Measurements from ENCODE around the gene SMCO2.
A peak's percentile ranks its signal among the peaks of the same experiment; 100 is the strongest.

SMCO2 gene

GRCh38 chr12:27428466-27428865, 18.1 kb upstream of the SMCO2 start:
- TF ChIP-seq Cebpa-rat (IDR thresholded peaks at IDR 0.05) = no peak
- Histone ChIP-seq H3K4me3 (no peak overlapping the region), H4K20me1 (no peaks in the 10 kb centered on the region), H3K4me2 (no peak overlapping the region), H3K27ac (no peak overlapping the region), H3K36me3 (no peaks in the 10 kb centered on the region), H3K4me1 (peaks cover 35% of the 10 kb centered on the region), H3K9me3 (peaks cover 25% of the 10 kb centered on the region), H3K9ac (no peak overlapping the region), H3K27me3 (no peaks in the 10 kb centered on the region)

- Histone ChIP-seq H3K9ac (no peak overlapping the region), H3K27me3 (no peaks in the 10 kb centered on the region), H3K4me2 (no peak overlapping the region), H3K4me3 (no peak overlapping the region), H3K9me3 (peaks cover 25% of the 10 kb centered on the region), H4K20me1 (no peaks in the 10 kb centered on the region), H3K36me3 (no peaks in the 10 kb centered on the region), H3K4me1 (peaks cover 27% of the 10 kb centered on the region), H3K27ac (no peak overlapping the region)
- TF ChIP-seq Cebpa-rat (IDR thresholded peaks at IDR 0.05) = no peak
Observed at GRCh38 chr12:27429606-27430005, 16.9 kb upstream of the SMCO2 start.

GRCh38 chr12:27431185-27431584, 15.4 kb upstream of the SMCO2 start:
- no peak overlapping the region for H3K4me3 ChIP-seq
- no peak for TF ChIP-seq Cebpa-rat (IDR thresholded peaks at IDR 0.05)
- no peaks in the 10 kb centered on the region for H3K36me3 ChIP-seq
- H3K9me3 ChIP-seq = peaks cover 25% of the 10 kb centered on the region
- no peak overlapping the region for H3K27ac ChIP-seq
- H3K4me1 ChIP-seq = peaks cover 27% of the 10 kb centered on the region
- H3K9ac ChIP-seq = no peak overlapping the region
- no peak overlapping the region for H3K4me2 ChIP-seq
- no peaks in the 10 kb centered on the region for H3K27me3 ChIP-seq
- no peaks in the 10 kb centered on the region for H4K20me1 ChIP-seq

- Histone ChIP-seq H3K4me1 (peaks cover 58% of the 10 kb centered on the region), H3K27ac (no peak overlapping the region), H3K9ac (0 out of 2 replicates have a peak overlapping the region, but pooled peaks have one; percentile 16), H3K4me2 (peak overlapping the region; percentile 52), H3K36me3 (no peaks in the 10 kb centered on the region), H4K20me1 (no peaks in the 10 kb centered on the region), H3K9me3 (peaks cover 29% of the 10 kb centered on the region), H3K4me3 (no peak overlapping the region), H3K27me3 (no peaks in the 10 kb centered on the region)
- TF ChIP-seq Cebpa-rat (IDR thresholded peaks at IDR 0.05) = no peak
Observed at GRCh38 chr12:27434673-27435565, 11.6 kb upstream of the SMCO2 start.

- H3K36me3 ChIP-seq = no peaks in the 10 kb centered on the region
- H3K27me3 ChIP-seq = no peaks in the 10 kb centered on the region
- H3K9me3 ChIP-seq = peaks cover 25% of the 10 kb centered on the region
- H3K4me1 ChIP-seq = peaks cover 62% of the 10 kb centered on the region
- no peak overlapping the region for H3K4me2 ChIP-seq
- H4K20me1 ChIP-seq = no peaks in the 10 kb centered on the region
- no peak overlapping the region for H3K4me3 ChIP-seq
- TF ChIP-seq Cebpa-rat (IDR thresholded peaks at IDR 0.05) = no peak
- no peak overlapping the region for H3K27ac ChIP-seq
- no peak overlapping the region for H3K9ac ChIP-seq
Observed at GRCh38 chr12:27436029-27436428, 10.5 kb upstream of the SMCO2 start.

GRCh38 chr12:27436768-27437167, 9.8 kb upstream of the SMCO2 start:
- no peak overlapping the region for H3K27ac ChIP-seq
- H3K4me3 ChIP-seq = no peak overlapping the region
- H4K20me1 ChIP-seq = no peaks in the 10 kb centered on the region
- peaks cover 19% of the 10 kb centered on the region for H3K9me3 ChIP-seq
- TF ChIP-seq Cebpa-rat (IDR thresholded peaks at IDR 0.05) = no peak
- H3K27me3 ChIP-seq = no peaks in the 10 kb centered on the region
- H3K4me2 ChIP-seq = no peak overlapping the region
- H3K4me1 ChIP-seq = peaks cover 59% of the 10 kb centered on the region
- H3K9ac ChIP-seq = no peak overlapping the region
- no peaks in the 10 kb centered on the region for H3K36me3 ChIP-seq

GRCh38 chr12:27437839-27438238, 8.7 kb upstream of the SMCO2 start:
- Histone ChIP-seq H3K27ac (no peak overlapping the region), H3K27me3 (no peaks in the 10 kb centered on the region), H3K9ac (no peak overlapping the region), H3K4me3 (no peak overlapping the region), H3K9me3 (peaks cover 17% of the 10 kb centered on the region), H3K36me3 (no peaks in the 10 kb centered on the region), H4K20me1 (no peaks in the 10 kb centered on the region), H3K4me1 (peaks cover 59% of the 10 kb centered on the region), H3K4me2 (peak overlapping the region; percentile 47)
- no peak for TF ChIP-seq Cebpa-rat (IDR thresholded peaks at IDR 0.05)

GRCh38 chr12:27447761-27448160, 1.2 kb downstream of the SMCO2 start:
- TF ChIP-seq Cebpa-rat (IDR thresholded peaks at IDR 0.05) = no peak

GRCh38 chr12:27449026-27449425, 2.5 kb downstream of the SMCO2 start:
- H3K4me2 ChIP-seq = no peak overlapping the region
- no peaks in the 10 kb centered on the region for H4K20me1 ChIP-seq
- H3K9me3 ChIP-seq = peaks cover 19% of the 10 kb centered on the region
- no peaks in the 10 kb centered on the region for H3K27me3 ChIP-seq
- TF ChIP-seq Cebpa-rat (IDR thresholded peaks at IDR 0.05) = no peak
- no peak overlapping the region for H3K9ac ChIP-seq
- H3K4me3 ChIP-seq = no peak overlapping the region
- no peak overlapping the region for H3K27ac ChIP-seq
- H3K36me3 ChIP-seq = no peaks in the 10 kb centered on the region
- peaks cover 26% of the 10 kb centered on the region for H3K4me1 ChIP-seq

More at GRCh38 chr12:27447761-27448160, 1.2 kb downstream of the SMCO2 start:
- H3K4me1 ChIP-seq = peaks cover 26% of the 10 kb centered on the region
- H3K4me2 ChIP-seq = 0 out of 2 replicates have a peak overlapping the region, but pooled peaks have one; percentile 6
- no peak overlapping the region for H3K9ac ChIP-seq
- H3K4me3 ChIP-seq = no peak overlapping the region
- H3K27me3 ChIP-seq = no peaks in the 10 kb centered on the region
- H4K20me1 ChIP-seq = no peaks in the 10 kb centered on the region
- H3K27ac ChIP-seq = no peak overlapping the region
- H3K9me3 ChIP-seq = peaks cover 21% of the 10 kb centered on the region
- H3K36me3 ChIP-seq = no peaks in the 10 kb centered on the region

- Histone ChIP-seq H3K27me3 (no peaks in the 10 kb centered on the region), H3K4me1 (peaks cover 24% of the 10 kb centered on the region), H3K9ac (no peak overlapping the region), H3K36me3 (no peaks in the 10 kb centered on the region), H3K27ac (no peak overlapping the region), H4K20me1 (no peaks in the 10 kb centered on the region), H3K4me3 (no peak overlapping the region), H3K9me3 (peaks cover 16% of the 10 kb centered on the region), H3K4me2 (no peak overlapping the region)
- no peak for TF ChIP-seq Cebpa-rat (IDR thresholded peaks at IDR 0.05)
Observed at GRCh38 chr12:27449893-27450534, 3.5 kb downstream of the SMCO2 start.
